Mucosa of descending colon (tissue), 3 donors: ENCODE data around the gene AFG3L2. TPM values are rescaled to one million over a fixed set of nuclear protein-coding genes. Genes with fewer than 3 reads are reported as not detected.

Experiments
- ATAC-seq: fragments of 200-7000 bp; cut with Tn5 transposase; one replicate; pipeline ENCODE4 v1.9.1; 2020; ENCODE audit warnings: mild to moderate bottlenecking, moderate library complexity
- DNase-seq, 3 donors: peaks; one replicate each; pipeline ENCODE4 v3.0.0-alpha.2; 2020
- H3K36me3 ChIP-seq: fragments of 200-600 bp; one replicate; pipeline ENCODE4 v1.8.0; 2021; ENCODE audit warnings: low read depth, mild to moderate bottlenecking
- H3K4me1 ChIP-seq: fragments of 200-600 bp; one replicate; pipeline ENCODE4 v1.8.0; 2021; ENCODE audit warnings: low read depth, mild to moderate bottlenecking
- H3K4me3 ChIP-seq: fragments of 200-600 bp; one replicate; pipeline ENCODE4 v1.8.0; 2021; ENCODE audit warnings: mild to moderate bottlenecking
- H3K9me3 ChIP-seq: fragments of 200-600 bp; one replicate; pipeline ENCODE4 v1.8.0; 2021; ENCODE audit warnings: mild to moderate bottlenecking
- CTCF ChIP-seq: fragments of 200-600 bp; IDR thresholded peaks from one replicate; pipeline ENCODE4 v1.8.0; 2022; ENCODE audit warnings: antibody characterized with exemption, mild to moderate bottlenecking
- intact Hi-C, 2 donors: fragments of 100-400 bp; cut with DNase I in 1 of 2; cut with micrococcal nuclease in 1 of 2; formaldehyde crosslinking; loops; one replicate each; pipeline versions ENCODE4 v1.11.0 to v1.11.1; 2022; cut with DNase I, micrococcal nuclease
- total RNA-seq, 3 donors: library from RNA; stranded (reverse); fragmentation: NEBNext Ultra II Directional in 2 of 3; extraction: Animal tissue kit (Norgen Biotek cat#: 25700) in 2 of 3; gene quantifications; one replicate each; pipeline versions ENCODE4 v1.2.1 to v1.2.4, GENCODE V29; 2021 to 2023
- donor health status: DM: no; HTN: no; CAD: no; lungs with moderate emphysema.
- donor health status: DM: no; HTN: no; CAD: no.
- donor health status: DM: no; HTN: yes; CAD: no.

The AFG3L2 gene
- total RNA-seq, 3 donors from 2014 or later, result 68.5 to 104 (median 93.1) TPM

GRCh38 chr18:12403601-12404506, 26.8 kb upstream of the AFG3L2 start:
- no peak for ATAC-seq
- no peak for TF ChIP-seq CTCF
- no peaks in the 10 kb centered on the region for H3K9me3 ChIP-seq
- peaks cover 6% of the 10 kb centered on the region for H3K4me1 ChIP-seq
- intact Hi-C loops, result no loop called here
- H3K4me3 ChIP-seq, result no peak overlapping the region
- DNase-seq, result no peak
- no peaks in the 10 kb centered on the region for H3K36me3 ChIP-seq

GRCh38 chr18:12401881-12402280, 24.9 kb upstream of the AFG3L2 start:
- no peak for TF ChIP-seq CTCF
- intact Hi-C loops, result no loop called here
- Histone ChIP-seq H3K4me3 (no peak overlapping the region), H3K4me1 (peaks cover 6% of the 10 kb centered on the region), H3K9me3 (no peaks in the 10 kb centered on the region), H3K36me3 (no peaks in the 10 kb centered on the region)
- DNase-seq (no peak), ATAC-seq (peak; percentile 50)

GRCh38 chr18:12399231-12399630, 22.2 kb upstream of the AFG3L2 start:
- no peak for TF ChIP-seq CTCF
- Histone ChIP-seq H3K4me3 (no peak overlapping the region), H3K36me3 (no peaks in the 10 kb centered on the region), H3K4me1 (peaks cover 5% of the 10 kb centered on the region), H3K9me3 (no peaks in the 10 kb centered on the region)
- ATAC-seq (no peak), DNase-seq (no peak)
- intact Hi-C loops, result no loop called here

GRCh38 chr18:12398625-12399024, 21.6 kb upstream of the AFG3L2 start:
- DNase-seq (no peak), ATAC-seq (no peak)
- no peak for TF ChIP-seq CTCF
- H3K4me1 ChIP-seq, result peaks cover 10% of the 10 kb centered on the region
- intact Hi-C loops, result no loop called here
- no peak overlapping the region for H3K4me3 ChIP-seq
- H3K9me3 ChIP-seq, result no peaks in the 10 kb centered on the region
- H3K36me3 ChIP-seq, result no peaks in the 10 kb centered on the region

- ATAC-seq, result no peak
- no peaks in the 10 kb centered on the region for H3K9me3 ChIP-seq
- intact Hi-C loops, result no loop called here
- no peaks in the 10 kb centered on the region for H3K36me3 ChIP-seq
- TF ChIP-seq CTCF, result no peak
- H3K4me3 ChIP-seq, result no peak overlapping the region
- peaks cover 10% of the 10 kb centered on the region for H3K4me1 ChIP-seq
- no peak for DNase-seq
Observed at GRCh38 chr18:12397793-12398192, 20.8 kb upstream of the AFG3L2 start.
